Mammary epithelial cell (primary cell): ENCODE measurements around the gene C2orf15.

Experiments
- CTCF ChIP-seq, 2 donors: IDR thresholded peaks in 1 of 2; conservative IDR thresholded peaks in 1 of 2; 2 replicates each; pipeline ENCODE4 v1.5.1; 2011 to 2012; ENCODE audit warnings: inconsistent platforms in 2 of 2, low read length in 2 of 2, mild to moderate bottlenecking in 2 of 2, control low read depth in 1 of 2, low read depth in 1 of 2; ENCODE audit not compliant: insufficient read depth in 1 of 2; ENCODE audit errors: extremely low read depth in 1 of 2
- EZH2 ChIP-seq: IDR thresholded peaks from 2 replicates; pipeline ENCODE4 v1.6.1; 2012; ENCODE audit warnings: low read length, inconsistent platforms, borderline replicate concordance

- TF ChIP-seq CTCF (conservative IDR thresholded peaks at IDR 0.05 in 1 of 2, IDR thresholded peaks at IDR 0.05 in 1 of 2; ENCODE audit: extremely low read depth in 1 of 2, insufficient read depth in 1 of 2, low read depth in 1 of 2, low read length in 2 of 2) = no peak
- TF ChIP-seq EZH2 = no peak
These were observed 37.5 kb upstream of the C2orf15 start for GRCh38 chr2:99104006-99104405.
